HepG2 (cell line): ENCODE measurements around the gene SLC16A6. TPM values are rescaled to one million over a fixed set of nuclear protein-coding genes. Genes with fewer than 3 reads are reported as not detected.
"Not testable (repeated sequence)": the region's sequence is repeated elsewhere in the genome, so short reads cannot be mapped to it uniquely, and the experiment has no call there.

Experiments used
- ATAC-seq: fragments of 200-7000 bp; cut with Tn5 transposase; 3 replicates; pipeline ENCODE4 v1.9.1; 2020; ENCODE audit warnings: mild to moderate bottlenecking, moderate library complexity
- BruUV-seq: library from RNA; stranded (reverse); fragments of 400-500 nt; replicated peaks from 2 replicates; lab custom pipeline; 2021; lab: Mats Ljungman, UMichigan
- CTCF ChIA-PET: fragments of 300-600 bp; formaldehyde crosslinking; extraction: SDS; loops from one replicate; lab custom pipeline; 2021; ENCODE audit warnings: low total read pairs, inconsistent platforms, low intra/inter-chr PET ratio; lab: Yijun Ruan, JAX
- POLR2A ChIA-PET: fragments of 350-600 bp; sonication (Branson Sonifier 250); formaldehyde crosslinking; loops from one replicate; lab custom pipeline; 2020; ENCODE audit warnings: antibody characterized with exemption, inconsistent platforms; lab: Yijun Ruan, JAX
- DNase-seq: peaks from one replicate; pipeline ENCODE4 v3.0.0-alpha.2; 2015; ENCODE audit warnings: low spot score
- FAIRE-seq: peaks from 3 replicates; lab custom pipeline; 2011; peaks lifted over from hg19 to GRCh38; lab: Jason Lieb, UNC
- H2AFZ ChIP-seq: one replicate; pipeline ENCODE4 v1.6.1; 2011; ENCODE audit warnings: low read length, inconsistent platforms
- H3K27ac ChIP-seq: fragments of 300-600 bp; 3 replicates; pipeline ENCODE4 v1.8.0; 2011; ENCODE audit warnings: mixed run types, mild to moderate bottlenecking, mixed read lengths, low read length, inconsistent platforms; ENCODE audit not compliant: insufficient read depth; ENCODE audit errors: extremely low read length
- H3K27me3 ChIP-seq, 2 experiments: fragments of 200-600 bp in 1 of 2; 2 replicates in 1 of 2; 3 replicates in 1 of 2; pipeline versions ENCODE4 v1.6.0 to v1.8.0; 2011; ENCODE audit warnings: low read length in 2 of 2, mild to moderate bottlenecking in 2 of 2, moderate library complexity in 2 of 2, inconsistent platforms in 1 of 2; ENCODE audit not compliant: insufficient read depth in 2 of 2, control insufficient read depth in 1 of 2
- H3K36me3 ChIP-seq, 2 experiments: fragments of 200-600 bp in 1 of 2; replicated peaks in 1 of 2; 2 replicates in 1 of 2; 3 replicates in 1 of 2; pipeline versions ENCODE4 v1.5.1 to v1.8.0; 2011; ENCODE audit warnings: low read length in 2 of 2, inconsistent platforms in 1 of 2; ENCODE audit not compliant: insufficient read depth in 2 of 2, control insufficient read depth in 1 of 2
- H3K4me1 ChIP-seq: 2 replicates; pipeline ENCODE4 v1.5.1; 2012; ENCODE audit warnings: low read length, inconsistent platforms; ENCODE audit not compliant: insufficient read depth
- H3K4me2 ChIP-seq: 2 replicates; pipeline ENCODE4 v1.6.0; 2011; ENCODE audit warnings: low read depth, low read length, inconsistent platforms
- H3K4me3 ChIP-seq, 3 experiments: fragments of 200-600 bp in 1 of 3; sonication (generic), shearing (Covaris generic) in 1 of 3; replicated peaks in 1 of 3; 2 replicates each; pipeline ENCODE4 v1.5.1; 2011 to 2016; ENCODE audit warnings: low read length in 3 of 3, inconsistent platforms in 2 of 3, low read depth in 2 of 3, mild to moderate bottlenecking in 2 of 3, control low read depth in 1 of 3, mixed read lengths in 1 of 3; ENCODE audit not compliant: insufficient read depth in 1 of 3
- H3K79me2 ChIP-seq: one replicate; pipeline ENCODE4 v1.6.1; 2011; ENCODE audit warnings: low read length, inconsistent platforms; ENCODE audit not compliant: insufficient read depth
- H3K9ac ChIP-seq: 2 replicates; pipeline ENCODE4 v1.6.0; 2011; ENCODE audit warnings: mild to moderate bottlenecking, low read depth, low read length, inconsistent platforms; ENCODE audit not compliant: insufficient read depth
- H3K9me3 ChIP-seq: 2 replicates; pipeline ENCODE4 v1.5.1; 2012; ENCODE audit warnings: mild to moderate bottlenecking, low read length
- H4K20me1 ChIP-seq: 2 replicates; pipeline ENCODE4 v1.6.0; 2011; ENCODE audit warnings: inconsistent platforms, mild to moderate bottlenecking, low read length, moderate library complexity; ENCODE audit not compliant: insufficient read depth
- FOXP1 ChIP-seq, 2 experiments: fragments of 450-650 bp in 1 of 2; IDR thresholded peaks; 2 replicates each; pipeline ENCODE4 v1.6.1; 2017 to 2018; ENCODE audit warnings: antibody characterized with exemption in 1 of 2
- HNF4A ChIP-seq: sonication (generic); formaldehyde crosslinking; IDR thresholded peaks from 2 replicates; pipeline ENCODE4 v1.4.0; 2020; ENCODE audit warnings: missing genetic modification reagents
- KDM6A ChIP-seq: IDR thresholded peaks from 2 replicates; pipeline ENCODE4 v1.6.1; 2016; ENCODE audit warnings: low read depth
- RXRB ChIP-seq: IDR thresholded peaks from 2 replicates; pipeline ENCODE4 v1.6.1; 2016; ENCODE audit warnings: borderline replicate concordance, missing genetic modification reagents, missing compliant biosample characterization
- WGBS: methylation state at CpG from one replicate; pipeline ENCODE4 v1.1.6; 2017; ENCODE audit warnings: low lambda C conversion rate; 5-methylcytosine and 5-hydroxymethylcytosine counted together
- in situ Hi-C: cut with HindIII; loops from 2 replicates; pipeline ENCODE4 v1.10.0; 2017; ENCODE audit warnings: low pct_unique_long_range_greater_than_20kb; ENCODE audit not compliant: extremely low pct_ligation_motif_present
- intact Hi-C: fragments of 100-400 bp; cut with micrococcal nuclease; formaldehyde crosslinking; loops from one replicate; pipeline ENCODE4 v1.10.0; 2022; ENCODE audit not compliant: unreplicated experiment
- polyA plus RNA-seq, 8 experiments: library from polyadenylated mRNA; depleted of rRNA in 3 of 8; stranded (reverse) in 7 of 8; unstranded in 1 of 8; fragments of >200 nt; fragmentation: Illumina TruSeq in 4 of 8; extraction: Trizol in 4 of 8; gene quantifications; 2 replicates each; pipeline versions ENCODE4 v1.2.1 to v1.2.3, GENCODE V29; 2011 to 2016; ENCODE audit warnings: low read depth in 4 of 8, missing spikeins in 1 of 8, mixed read lengths in 1 of 8; ENCODE audit not compliant: insufficient read depth in 1 of 8
- total RNA-seq, 5 experiments: library from RNA; depleted of rRNA; stranded (reverse); fragments of >200 nt; fragmentation: Illumina TruSeq; extraction: Trizol; gene quantifications; 2 replicates each; pipeline ENCODE4 v1.2.3, GENCODE V29; 2016; ENCODE audit warnings: low read depth in 1 of 5
- TF ChIP-seq, protein P1 (sequence below): sonication (generic); formaldehyde crosslinking; IDR thresholded peaks from 2 replicates; pipeline ENCODE4 v1.9.0; 2022; ENCODE audit warnings: low read depth, missing genetic modification reagents
- TF ChIP-seq, protein P2 (sequence below), 2 experiments: sonication (generic) in 1 of 2; formaldehyde crosslinking in 1 of 2; IDR thresholded peaks; 2 replicates each; pipeline versions ENCODE4 v1.4.0 to v1.6.1; 2018 to 2020; ENCODE audit warnings: missing genetic modification reagents in 2 of 2, borderline replicate concordance in 1 of 2, low read depth in 1 of 2, mild to moderate bottlenecking in 1 of 2, missing biosample characterization in 1 of 2
- TF ChIP-seq, protein P3 (sequence below): sonication (generic); formaldehyde crosslinking; IDR thresholded peaks from 2 replicates; pipeline ENCODE4 v1.4.0; 2020; ENCODE audit warnings: missing genetic modification reagents, borderline replicate concordance
- TF ChIP-seq, protein P4 (sequence below): sonication (generic); formaldehyde crosslinking; IDR thresholded peaks from 2 replicates; pipeline ENCODE4 v1.5.1; 2020; ENCODE audit warnings: mild to moderate bottlenecking, missing genetic modification reagents, borderline replicate concordance

The SLC16A6 gene
- total and polyA plus RNA-seq, 2 of the 13 experiments (the other 11 are each of a cell fraction or from before 2014, with no cell fraction given), result 1.1 to 44.7 TPM

- ATAC-seq (peak; percentile 97), FAIRE-seq (peak; percentile 40), DNase-seq (peak; percentile 92)
- H4K20me1 ChIP-seq, H3K79me2 ChIP-seq, BruUV-seq, H3K4me3 ChIP-seq, H3K4me2 ChIP-seq, H3K9ac ChIP-seq, H3K9me3 ChIP-seq, H3K36me3 ChIP-seq, in situ Hi-C loops, H2AFZ ChIP-seq, H3K27me3 ChIP-seq: not testable (repeated sequence)
- WGBS, result 3% methylated on average over 2 of the region's 2 CpGs
- intact Hi-C loops, result loop anchor here (1.0 kb wide), 2 partner anchors 133 to 197 kb away; no protein-coding TSS in a partner anchor
- ChIA-PET CTCF (interaction anchor here (0.7 to 1.7 kb wide), 4 partner anchors 133 to 197 kb away, joined by 3 to 6 read pairs (median 4); no protein-coding TSS in a partner anchor), POLR2A (interaction anchor here (0.7 to 2.5 kb wide), 11 partner anchors 18 to 335 kb away, joined by 3 to 18 read pairs (median 5); partner anchors contain the start of genes AMZ2, ARSG, FAM20A and SLC16A6)
- peaks cover 26% of the 10 kb centered on the region for H3K4me1 ChIP-seq
- peak overlapping the region; percentile 59 for H3K27ac ChIP-seq
- TF ChIP-seq, protein P1, sequence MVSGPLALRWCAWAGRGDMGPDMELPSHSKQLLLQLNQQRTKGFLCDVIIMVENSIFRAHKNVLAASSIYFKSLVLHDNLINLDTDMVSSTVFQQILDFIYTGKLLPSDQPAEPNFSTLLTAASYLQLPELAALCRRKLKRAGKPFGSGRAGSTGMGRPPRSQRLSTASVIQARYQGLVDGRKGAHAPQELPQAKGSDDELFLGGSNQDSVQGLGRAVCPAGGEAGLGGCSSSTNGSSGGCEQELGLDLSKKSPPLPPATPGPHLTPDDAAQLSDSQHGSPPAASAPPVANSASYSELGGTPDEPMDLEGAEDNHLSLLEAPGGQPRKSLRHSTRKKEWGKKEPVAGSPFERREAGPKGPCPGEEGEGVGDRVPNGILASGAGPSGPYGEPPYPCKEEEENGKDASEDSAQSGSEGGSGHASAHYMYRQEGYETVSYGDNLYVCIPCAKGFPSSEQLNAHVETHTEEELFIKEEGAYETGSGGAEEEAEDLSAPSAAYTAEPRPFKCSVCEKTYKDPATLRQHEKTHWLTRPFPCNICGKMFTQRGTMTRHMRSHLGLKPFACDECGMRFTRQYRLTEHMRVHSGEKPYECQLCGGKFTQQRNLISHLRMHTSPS (CRISPR knock-in tag), result peak; percentile 50; the same call in 1 of the 2 replicates
- TF ChIP-seq KDM6A (CRISPR knock-in tag) (0 out of 2 replicates have a peak, but pooled peaks have one; percentile 24), RXRB (CRISPR knock-in tag) (peak; percentile 74; the same call in 1 of the 2 replicates), FOXP1 (IDR thresholded peaks at IDR 0.05) (peak; percentile 65; the same call in 1 of the 2 replicates), FOXP1 (CRISPR knock-in tag; IDR thresholded peaks at IDR 0.05) (peak; percentile 77), HNF4A (CRISPR knock-in tag) (peak; percentile 26; the same call in 1 of the 2 replicates)
- TF ChIP-seq, protein P2, sequence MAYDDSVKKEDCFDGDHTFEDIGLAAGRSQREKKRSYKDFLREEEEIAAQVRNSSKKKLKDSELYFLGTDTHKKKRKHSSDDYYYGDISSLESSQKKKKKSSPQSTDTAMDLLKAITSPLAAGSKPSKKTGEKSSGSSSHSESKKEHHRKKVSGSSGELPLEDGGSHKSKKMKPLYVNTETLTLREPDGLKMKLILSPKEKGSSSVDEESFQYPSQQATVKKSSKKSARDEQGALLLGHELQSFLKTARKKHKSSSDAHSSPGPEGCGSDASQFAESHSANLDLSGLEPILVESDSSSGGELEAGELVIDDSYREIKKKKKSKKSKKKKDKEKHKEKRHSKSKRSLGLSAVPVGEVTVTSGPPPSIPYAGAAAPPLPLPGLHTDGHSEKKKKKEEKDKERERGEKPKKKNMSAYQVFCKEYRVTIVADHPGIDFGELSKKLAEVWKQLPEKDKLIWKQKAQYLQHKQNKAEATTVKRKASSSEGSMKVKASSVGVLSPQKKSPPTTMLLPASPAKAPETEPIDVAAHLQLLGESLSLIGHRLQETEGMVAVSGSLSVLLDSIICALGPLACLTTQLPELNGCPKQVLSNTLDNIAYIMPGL (CRISPR knock-in tag; IDR thresholded peaks at IDR 0.05; ENCODE audit: borderline replicate concordance in 1 of 2, low read depth in 1 of 2), result 0 out of 4 replicates have a peak, but pooled peaks of 1 of the 2 experiments have one; percentile 8
- TF ChIP-seq, protein P3, sequence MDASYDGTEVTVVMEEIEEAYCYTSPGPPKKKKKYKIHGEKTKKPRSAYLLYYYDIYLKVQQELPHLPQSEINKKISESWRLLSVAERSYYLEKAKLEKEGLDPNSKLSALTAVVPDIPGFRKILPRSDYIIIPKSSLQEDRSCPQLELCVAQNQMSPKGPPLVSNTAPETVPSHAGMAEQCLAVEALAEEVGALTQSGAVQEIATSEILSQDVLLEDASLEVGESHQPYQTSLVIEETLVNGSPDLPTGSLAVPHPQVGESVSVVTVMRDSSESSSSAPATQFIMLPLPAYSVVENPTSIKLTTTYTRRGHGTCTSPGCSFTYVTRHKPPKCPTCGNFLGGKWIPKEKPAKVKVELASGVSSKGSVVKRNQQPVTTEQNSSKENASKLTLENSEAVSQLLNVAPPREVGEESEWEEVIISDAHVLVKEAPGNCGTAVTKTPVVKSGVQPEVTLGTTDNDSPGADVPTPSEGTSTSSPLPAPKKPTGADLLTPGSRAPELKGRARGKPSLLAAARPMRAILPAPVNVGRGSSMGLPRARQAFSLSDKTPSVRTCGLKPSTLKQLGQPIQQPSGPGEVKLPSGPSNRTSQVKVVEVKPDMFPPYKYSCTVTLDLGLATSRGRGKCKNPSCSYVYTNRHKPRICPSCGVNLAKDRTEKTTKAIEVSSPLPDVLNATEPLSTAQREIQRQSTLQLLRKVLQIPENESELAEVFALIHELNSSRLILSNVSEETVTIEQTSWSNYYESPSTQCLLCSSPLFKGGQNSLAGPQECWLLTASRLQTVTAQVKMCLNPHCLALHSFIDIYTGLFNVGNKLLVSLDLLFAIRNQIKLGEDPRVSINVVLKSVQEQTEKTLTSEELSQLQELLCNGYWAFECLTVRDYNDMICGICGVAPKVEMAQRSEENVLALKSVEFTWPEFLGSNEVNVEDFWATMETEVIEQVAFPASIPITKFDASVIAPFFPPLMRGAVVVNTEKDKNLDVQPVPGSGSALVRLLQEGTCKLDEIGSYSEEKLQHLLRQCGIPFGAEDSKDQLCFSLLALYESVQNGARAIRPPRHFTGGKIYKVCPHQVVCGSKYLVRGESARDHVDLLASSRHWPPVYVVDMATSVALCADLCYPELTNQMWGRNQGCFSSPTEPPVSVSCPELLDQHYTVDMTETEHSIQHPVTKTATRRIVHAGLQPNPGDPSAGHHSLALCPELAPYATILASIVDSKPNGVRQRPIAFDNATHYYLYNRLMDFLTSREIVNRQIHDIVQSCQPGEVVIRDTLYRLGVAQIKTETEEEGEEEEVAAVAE, result peak; percentile 41; the same call in 1 of the 2 replicates
- TF ChIP-seq, protein P4, sequence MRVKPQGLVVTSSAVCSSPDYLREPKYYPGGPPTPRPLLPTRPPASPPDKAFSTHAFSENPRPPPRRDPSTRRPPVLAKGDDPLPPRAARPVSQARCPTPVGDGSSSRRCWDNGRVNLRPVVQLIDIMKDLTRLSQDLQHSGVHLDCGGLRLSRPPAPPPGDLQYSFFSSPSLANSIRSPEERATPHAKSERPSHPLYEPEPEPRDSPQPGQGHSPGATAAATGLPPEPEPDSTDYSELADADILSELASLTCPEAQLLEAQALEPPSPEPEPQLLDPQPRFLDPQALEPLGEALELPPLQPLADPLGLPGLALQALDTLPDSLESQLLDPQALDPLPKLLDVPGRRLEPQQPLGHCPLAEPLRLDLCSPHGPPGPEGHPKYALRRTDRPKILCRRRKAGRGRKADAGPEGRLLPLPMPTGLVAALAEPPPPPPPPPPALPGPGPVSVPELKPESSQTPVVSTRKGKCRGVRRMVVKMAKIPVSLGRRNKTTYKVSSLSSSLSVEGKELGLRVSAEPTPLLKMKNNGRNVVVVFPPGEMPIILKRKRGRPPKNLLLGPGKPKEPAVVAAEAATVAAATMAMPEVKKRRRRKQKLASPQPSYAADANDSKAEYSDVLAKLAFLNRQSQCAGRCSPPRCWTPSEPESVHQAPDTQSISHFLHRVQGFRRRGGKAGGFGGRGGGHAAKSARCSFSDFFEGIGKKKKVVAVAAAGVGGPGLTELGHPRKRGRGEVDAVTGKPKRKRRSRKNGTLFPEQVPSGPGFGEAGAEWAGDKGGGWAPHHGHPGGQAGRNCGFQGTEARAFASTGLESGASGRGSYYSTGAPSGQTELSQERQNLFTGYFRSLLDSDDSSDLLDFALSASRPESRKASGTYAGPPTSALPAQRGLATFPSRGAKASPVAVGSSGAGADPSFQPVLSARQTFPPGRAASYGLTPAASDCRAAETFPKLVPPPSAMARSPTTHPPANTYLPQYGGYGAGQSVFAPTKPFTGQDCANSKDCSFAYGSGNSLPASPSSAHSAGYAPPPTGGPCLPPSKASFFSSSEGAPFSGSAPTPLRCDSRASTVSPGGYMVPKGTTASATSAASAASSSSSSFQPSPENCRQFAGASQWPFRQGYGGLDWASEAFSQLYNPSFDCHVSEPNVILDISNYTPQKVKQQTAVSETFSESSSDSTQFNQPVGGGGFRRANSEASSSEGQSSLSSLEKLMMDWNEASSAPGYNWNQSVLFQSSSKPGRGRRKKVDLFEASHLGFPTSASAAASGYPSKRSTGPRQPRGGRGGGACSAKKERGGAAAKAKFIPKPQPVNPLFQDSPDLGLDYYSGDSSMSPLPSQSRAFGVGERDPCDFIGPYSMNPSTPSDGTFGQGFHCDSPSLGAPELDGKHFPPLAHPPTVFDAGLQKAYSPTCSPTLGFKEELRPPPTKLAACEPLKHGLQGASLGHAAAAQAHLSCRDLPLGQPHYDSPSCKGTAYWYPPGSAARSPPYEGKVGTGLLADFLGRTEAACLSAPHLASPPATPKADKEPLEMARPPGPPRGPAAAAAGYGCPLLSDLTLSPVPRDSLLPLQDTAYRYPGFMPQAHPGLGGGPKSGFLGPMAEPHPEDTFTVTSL (CRISPR knock-in tag), result peak; percentile 40; the same call in 1 of the 2 replicates
Observed at GRCh38 chr17:68265833-68266232, 25.1 kb downstream of the SLC16A6 start.
